Epidermal melanocyte (primary cell): ENCODE data around the gene CASD1.

Experiments
- DNase-seq: peaks from one replicate; pipeline ENCODE4 v3.0.0; 2011; ENCODE audit warnings: low spot score; ENCODE audit not compliant: insufficient read length

The CASD1 gene

DNA sequence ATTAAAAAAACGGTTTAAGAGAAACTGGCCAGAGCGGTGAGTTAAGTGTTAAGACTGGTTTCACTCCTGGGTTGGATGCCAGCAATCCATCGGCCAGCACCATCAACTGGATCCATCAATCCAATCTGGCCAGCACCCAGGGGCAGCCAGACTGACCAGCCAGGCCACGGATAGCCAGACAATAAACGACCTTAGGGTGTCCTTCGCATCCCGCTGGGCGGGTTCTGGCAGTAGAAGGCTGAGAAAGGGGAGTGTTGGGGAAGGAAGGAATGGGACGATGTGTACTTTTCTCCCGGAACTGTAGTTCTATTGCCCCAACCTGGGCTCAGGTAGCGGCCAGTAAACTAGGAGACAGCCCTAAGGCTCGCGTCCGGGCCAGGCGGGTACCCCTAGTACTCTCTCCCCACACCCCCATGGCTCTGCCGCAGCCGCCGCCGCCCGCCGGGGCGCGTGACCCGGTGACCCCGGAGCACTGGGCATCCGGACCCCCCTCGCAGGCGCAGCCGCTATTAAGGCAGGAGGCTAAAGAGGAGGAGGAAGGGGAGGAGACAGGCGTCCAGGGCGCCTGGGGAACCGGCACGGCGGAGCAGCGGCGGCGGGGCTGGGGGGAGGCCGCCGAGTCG is at the start of gene CASD1:
TSS of gene CASD1 (plus strand) at position 546 of the 623 bp plus-strand sequence. CDS start 276 bp downstream, outside the sequence.
- peak; percentile 62 for DNase-seq

DNA sequence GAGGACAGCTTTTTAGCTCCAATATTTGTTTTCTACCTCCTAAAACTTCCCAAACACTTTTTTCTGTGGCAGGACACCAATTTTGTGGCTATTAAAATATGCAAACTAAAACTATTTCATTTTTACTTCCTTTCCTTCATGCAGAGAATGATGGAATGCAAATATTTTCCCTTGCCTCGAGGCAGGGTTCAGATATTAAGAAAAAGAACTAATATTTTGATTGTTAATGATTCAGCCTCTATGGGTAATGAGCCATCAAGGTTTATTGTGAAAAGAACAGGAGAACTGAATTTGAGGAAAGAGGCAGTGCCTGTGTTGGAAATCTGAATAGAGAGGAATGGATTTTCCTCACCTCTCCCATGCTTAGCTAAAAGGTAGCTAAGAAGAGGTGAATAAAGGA is 43.1 kb upstream of the CASD1 start:
- DNase-seq: no peak

DNA sequence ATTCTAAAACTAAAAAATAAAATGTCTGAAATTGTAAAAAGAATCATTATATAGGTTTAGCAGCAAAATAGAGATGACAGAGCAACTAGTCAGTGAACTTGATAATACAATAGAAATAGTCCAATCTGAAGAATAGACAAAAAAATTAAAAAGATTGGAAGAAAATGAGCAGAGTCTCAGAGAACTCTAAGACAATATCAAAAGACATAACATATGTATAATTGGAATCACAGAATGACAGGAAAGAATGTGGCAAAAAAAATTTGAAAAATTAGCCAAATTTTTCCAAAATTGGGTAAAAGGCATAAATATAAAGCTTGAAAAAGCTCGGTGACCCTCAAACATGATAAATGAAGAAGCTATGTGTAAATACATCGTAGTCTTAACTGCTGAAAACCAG is 38.0 kb upstream of the CASD1 start:
- no peak for DNase-seq

DNA sequence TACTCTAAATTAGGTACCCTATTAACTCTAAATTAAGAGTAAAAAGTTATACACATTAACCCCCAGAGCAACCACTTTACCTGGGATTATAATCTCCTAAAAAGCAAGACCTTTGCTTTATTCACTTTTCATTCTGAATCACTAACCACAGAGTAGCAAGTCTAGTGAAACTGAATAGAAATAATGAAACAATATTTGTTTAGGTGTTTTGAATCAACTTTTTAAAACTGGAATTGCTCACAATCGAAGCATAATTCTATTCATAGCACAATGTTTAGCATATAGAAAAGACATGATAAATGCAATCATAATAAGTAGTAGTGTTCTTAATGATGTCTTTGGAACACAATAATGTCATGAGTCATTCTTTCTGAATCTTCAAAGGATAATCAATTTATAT is 37.0 kb upstream of the CASD1 start:
- DNase-seq: no peak

DNA sequence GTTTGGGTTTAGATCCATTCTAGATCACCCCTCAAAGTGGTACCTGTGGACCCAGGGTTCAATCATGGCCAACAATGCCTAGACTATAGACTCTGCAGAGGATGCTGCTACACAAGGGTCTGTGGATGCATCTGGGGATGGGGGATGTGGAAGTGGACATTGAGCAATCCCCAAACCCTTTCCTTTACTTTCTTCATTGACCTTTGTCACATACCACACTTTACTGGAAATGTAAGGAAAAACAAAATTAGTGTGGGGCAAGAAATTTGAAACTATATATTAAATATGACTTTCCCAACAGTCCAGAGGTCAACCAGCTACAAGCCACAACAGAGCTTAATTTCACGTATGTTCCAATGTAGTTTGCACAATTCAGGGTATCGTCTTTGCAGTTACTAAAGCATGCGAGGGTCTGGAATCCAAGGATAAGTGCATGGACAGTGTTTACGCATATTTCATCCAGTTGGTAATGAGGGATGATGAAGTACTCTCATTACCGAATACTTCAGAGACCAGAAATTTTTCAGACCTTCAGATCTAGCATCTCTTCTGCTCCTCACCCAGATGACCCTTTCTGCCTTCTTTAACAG is 33.3 kb upstream of the CASD1 start:
- DNase-seq: no peak

DNA sequence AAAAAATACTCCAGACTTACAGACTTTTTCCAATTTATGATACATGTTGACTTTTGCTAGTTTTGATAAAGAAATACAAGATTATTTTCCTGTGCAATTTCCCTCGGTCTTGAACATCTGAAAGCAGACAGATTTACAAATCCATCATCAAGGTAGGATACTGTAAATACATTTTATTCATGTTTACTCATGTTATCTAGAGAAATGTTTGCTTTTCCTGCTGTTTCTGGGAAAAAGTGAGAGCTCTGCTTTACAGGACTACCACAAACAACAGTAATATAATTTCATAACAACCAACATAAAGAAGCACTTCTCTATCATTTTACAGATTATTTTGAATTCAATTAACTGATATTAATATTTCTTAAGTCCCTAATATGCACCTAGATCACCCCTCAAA is 31.7 kb upstream of the CASD1 start:
- no peak for DNase-seq

DNA sequence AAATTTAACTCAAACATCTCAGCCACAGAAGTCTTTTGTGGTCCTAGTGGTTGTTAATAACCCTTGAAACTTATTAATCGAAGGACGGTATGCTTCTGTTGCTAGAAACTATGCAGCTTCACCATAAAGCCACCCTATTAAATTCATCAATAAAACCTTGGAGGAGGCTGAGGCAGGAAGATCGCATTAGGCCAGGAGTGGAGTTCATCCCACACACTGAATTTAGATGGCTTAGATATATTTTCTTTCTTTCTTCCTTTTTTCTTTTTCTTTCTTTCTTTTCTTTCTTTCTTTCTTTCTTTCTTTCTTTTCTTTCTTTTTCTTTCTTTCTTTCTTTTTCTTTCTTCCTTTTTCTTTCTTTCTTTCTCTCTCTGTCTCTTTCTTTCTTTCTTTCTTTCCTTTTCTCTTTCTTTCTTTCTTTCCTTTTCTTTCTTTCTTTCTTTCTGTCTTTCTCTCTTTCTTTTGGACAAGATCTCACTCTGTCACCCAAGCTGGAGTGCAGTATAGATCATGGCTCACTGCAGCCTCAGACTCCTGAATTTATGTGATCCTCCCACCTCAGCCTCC is 30.9 kb upstream of the CASD1 start:
- DNase-seq: no peak

DNA sequence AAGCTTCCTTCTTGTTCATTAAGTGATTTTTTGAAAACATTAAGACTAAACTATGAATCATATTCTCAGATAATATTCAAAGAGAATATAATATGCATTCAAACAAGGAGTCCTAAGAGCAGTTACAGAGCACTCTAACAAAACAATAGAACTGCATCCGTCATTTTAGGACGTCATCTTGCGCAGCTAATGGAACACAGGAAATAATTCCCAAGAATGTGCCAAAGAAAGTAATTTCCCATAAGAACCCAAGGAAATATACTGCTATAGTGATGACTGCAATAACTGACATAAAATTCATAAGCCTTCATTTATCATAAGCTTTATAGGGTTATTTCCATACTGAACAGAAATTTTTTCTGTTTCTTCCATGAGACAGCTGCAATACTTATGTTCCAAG is 28.3 kb upstream of the CASD1 start:
- DNase-seq: no peak

DNA sequence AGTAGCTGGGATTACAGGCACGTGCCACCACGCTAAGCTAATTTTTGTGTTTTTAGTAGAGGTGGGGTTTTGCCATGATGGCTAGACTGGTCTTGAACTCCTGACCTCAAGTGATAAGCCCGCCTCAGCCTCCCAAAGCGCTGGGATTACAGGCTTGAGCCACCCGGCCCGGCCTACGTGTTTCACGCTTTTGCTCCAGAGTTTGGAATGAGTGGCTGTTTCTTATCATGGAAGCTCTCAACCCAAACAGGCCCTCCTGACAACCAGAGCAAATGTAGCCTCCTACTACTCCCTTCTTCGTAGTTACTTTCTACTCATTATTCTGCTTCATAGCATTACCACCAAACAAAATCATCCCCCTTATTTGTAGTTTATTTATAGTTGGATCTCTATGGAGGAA is 26.8 kb upstream of the CASD1 start:
- no peak for DNase-seq

DNA sequence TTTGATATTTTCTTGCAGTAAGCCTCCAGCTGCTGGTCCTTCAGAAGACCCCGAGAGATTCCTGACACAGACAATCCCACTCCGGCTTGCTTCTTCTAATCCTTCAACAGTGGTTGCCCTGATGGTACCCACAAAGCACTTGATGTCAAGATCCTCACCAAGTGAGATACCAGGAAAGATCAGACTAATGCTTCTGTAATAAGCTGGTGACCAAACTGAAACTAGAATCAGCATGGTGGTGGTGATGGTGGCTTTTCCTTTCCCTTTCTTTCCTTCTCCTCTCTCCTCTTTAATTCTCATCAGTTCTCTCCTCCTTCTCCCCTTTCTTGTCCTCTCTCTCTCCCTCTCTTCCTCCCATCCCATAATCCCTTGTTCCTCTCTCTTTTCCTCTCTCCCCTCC is 25.8 kb upstream of the CASD1 start:
- no peak for DNase-seq

DNA sequence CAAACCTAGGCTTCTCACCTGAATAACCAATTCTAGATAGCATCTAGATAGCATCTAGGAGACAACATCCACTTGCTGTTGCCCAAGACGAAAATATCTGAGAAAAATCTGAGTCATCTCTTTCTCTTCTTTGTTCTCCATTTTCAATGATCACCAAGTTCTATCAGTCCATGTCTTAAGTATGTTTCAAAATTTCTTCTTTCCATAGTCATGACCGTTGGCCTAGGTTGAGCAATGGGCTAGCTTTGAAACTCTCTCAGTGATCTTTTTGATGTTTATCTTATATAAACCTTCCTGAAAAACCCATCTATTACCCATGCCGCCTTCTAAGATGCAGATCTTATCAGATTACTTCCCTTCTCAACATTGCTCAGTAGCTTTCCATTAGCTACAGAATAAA is 23.4 kb upstream of the CASD1 start:
- no peak for DNase-seq

DNA sequence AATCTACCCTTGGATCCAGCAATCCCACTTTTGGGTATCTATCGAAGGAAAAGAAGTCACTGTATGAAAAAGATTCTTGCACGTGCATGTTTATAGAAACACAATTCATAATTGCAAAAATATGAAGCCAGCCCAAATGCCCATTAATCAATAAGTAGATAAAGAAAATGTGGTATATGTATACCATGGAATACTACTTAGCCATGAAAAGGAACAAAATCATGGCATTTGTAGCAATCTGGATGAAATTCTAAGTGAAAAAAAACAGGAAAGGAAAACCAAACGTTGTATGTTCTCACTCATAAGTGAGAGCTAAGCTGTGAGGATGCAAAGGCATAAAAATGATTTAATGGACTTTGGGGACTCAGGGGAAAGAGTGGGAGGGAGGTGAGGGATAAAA is 18.2 kb upstream of the CASD1 start:
- no peak for DNase-seq

DNA sequence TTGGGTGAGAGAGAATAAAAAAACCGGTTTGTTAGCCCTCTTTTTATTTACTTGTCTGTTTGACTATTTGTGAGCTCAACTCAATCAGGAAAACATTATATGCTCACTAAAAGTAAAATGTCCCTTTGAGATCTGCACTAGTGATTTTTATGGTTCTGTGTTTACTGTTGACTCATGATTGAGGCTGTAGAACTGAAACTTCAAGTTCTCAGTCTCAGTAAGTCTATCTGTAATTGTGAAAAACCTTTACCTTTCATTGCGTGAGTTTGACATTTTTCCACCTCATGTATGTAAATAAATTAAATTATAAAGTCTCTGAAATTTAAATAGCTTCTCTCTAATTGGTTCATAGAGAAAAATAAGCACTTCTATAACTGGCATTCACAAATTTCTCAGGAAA is 17.0 kb upstream of the CASD1 start:
- no peak for DNase-seq

DNA sequence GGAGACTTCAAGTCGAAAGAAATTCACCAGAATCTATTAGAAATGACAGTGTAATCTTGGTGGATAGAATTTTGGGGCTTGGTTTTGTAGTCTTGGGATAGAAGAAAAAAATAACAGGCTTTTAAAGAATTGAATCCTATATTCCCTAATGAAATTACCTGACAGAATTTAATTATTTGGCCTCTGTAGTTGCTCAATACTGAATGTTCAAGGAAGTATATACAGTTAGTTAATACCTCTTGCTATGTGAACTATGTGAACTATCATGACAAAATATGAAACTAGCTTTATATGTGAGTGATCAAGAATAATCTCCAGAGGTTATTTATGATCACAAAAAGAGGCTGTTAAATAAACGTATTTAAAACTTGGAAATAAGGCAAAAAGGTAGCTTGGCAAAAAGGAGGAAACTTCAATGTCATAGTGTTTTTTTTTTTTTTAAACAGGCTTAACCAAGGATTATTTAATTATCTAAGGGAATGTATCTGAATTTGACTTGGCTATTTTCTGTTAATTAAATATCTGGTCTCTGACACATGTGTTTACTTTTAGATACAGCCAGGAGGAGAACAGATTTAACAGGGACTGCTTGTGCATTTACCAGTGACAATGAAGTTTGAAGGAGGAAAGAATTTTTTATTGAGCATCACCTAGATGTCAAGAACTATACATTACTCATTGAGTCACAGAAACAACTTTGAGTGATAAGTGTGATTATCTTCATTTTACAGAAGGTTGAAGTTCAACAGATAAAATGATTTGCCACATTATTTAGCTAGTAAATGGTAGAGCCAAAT is 11.5 kb upstream of the CASD1 start:
- DNase-seq: no peak

DNA sequence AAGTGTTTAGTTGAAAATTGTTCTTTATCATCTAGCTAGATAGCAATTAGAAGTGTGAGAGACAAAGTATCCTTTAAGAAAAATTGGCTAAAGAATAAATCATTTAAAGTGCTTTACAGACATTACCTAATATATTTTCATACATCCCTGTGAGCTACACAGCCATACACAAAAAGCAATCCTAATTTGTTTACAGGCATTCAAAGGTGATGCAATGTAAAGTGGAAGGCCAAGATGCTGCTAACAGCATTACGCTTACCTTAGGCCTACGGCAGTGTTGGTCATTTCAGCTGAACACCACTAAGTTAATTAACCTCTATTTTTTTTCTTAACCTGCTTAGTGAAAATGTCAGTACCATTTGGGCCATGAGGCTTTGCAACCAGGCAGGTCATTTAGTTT is 10.7 kb upstream of the CASD1 start:
- no peak for DNase-seq

DNA sequence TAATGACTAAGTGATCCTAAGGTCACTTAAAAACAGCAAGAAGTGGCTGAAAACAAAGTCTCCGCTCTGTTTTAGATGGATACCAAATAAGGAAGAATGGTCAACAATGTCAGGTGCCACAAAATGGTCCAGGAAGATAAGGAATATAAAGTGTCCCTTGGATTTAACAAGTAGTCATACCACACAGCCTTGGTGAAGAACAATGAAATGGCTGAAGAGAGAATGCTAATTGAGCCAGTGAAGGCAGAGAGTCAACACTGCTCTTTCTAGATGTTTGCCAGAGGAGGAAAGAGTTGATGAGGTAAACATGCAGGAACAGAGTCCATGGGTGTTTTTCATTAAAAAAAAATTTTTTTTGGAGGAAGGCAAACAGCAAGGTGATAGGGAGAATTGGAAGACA is 2.1 kb upstream of the CASD1 start:
- DNase-seq: no peak

DNA sequence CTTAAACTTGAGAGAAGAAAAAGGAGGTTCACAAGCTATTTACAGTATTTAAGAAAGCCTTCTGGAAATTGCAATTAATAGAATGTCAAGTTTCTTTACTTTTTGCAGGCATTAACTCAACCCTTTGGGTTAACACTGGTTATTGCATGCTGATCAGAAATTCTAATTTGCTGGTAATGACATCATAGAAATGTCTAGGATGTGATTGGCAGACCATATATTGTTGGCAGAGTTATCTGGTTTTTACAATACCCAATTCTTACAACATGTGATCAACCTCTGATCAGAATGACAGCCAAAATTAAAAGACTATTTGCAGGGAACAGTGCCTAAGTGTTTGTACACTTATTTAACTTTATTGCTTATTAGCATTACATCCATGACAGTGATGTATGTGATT is 1.6 kb upstream of the CASD1 start:
- DNase-seq: no peak

DNA sequence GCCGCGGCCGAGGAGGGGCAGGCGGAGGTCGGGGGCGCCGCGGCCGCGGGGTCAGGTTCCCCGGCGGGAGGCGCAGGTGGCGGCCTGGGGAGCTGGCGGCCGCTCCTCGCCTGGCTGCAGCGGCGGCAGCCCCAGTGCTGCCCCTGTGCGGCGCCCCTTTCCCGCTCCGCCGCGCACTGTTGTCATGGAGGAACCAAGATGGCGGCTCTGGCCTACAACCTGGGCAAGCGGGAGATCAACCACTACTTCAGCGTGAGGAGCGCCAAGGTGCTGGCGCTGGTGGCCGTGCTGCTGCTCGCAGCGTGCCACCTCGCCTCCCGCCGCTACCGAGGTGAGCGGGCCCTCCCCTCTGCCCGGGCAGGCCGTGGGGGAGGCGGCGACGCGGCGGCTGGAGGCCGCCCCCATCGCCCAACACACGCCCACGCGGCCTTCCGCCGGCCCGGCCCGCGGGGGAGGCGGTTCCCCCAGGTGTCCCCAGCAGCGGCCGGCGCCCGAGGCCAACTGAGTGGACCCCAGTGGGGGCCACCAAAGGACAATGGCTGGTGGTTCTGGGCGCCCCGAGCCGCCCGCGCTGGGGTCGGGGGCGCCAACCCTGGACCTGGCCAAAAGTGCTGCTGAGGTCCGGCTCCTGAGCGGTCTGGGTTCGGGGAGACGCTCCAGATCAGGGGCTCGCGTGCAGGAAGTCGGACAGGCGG is 425 bp downstream of the CASD1 start:
- peak; percentile 73 for DNase-seq

DNA sequence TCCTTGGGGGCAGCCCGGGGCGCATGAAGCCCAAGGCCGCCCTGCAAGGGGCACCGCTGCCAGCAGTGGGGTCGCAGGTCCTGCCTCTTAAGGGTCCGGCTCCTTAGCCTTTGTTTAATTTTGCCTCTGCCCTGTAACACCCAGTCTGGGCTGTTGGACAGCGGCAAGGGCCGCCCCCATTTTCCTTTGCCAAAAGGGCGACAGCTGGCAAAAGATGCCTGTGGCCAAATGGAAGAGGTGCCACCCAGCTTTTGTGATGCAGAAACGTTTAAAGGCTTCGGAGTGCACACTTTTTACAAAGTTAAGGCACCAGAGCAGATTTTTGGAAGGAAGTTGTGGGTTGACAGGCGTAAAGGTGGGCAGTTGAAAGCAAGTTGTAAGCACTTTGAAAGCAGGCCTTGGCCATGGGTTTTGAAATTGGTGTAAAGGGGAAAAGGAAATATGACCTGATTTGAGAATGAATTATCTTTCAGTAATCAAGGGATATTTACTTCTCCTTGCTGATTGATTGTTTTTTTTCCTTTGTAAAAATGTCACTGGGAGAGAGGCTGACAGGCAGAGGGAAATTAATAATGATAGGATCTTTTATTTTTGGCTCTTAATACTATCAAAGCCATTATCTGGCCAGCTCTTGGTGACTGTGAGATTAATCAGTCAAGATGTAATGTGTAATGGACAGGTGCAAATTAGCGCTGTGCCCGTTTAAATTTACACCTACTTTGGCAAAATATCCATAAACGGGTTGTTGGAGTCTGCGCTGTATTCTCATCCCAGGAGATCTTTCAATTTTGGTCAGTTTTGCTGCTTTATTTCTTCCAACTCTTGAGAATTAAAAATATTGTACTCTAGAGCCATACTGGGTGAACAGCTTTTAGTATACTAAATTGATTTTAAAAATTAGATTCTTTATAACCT is 1.2 kb downstream of the CASD1 start:
- DNase-seq: peak; percentile 24

DNA sequence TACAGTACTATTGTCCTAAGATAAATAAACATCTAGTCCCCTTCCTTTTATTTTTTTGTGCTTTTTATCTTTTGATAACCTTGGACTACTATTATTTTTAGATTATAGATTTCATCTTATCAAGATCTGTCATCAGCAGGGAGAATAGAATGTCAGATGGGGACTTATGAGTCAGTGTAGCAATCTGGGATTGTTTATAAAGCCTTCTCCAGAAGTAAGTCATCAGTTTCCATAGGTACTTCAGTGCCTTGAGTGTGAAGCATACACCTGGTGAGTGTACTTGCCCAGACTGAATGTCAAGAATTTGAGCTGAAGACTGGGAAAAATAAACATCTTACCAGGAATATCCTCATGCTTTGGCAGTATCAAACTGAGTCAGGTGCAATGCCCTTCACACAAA is 2.1 kb downstream of the CASD1 start:
- DNase-seq: no peak
